GM20431 (cell line): Measurements from ENCODE around the gene MLPH.

Experiments
- in situ Hi-C: fragments of 300-500 bp; cut with MseI, MboI; formaldehyde crosslinking; loops from one replicate; pipeline ENCODE4 v1.15.0; 2020; ENCODE audit warnings: low sequenced_read_pairs; ENCODE audit not compliant: unreplicated experiment

The MLPH gene

GRCh38 chr2:237492137-237492890 is 5.3 kb downstream of the MLPH start:
- in situ Hi-C loops = no loop called here

DNA sequence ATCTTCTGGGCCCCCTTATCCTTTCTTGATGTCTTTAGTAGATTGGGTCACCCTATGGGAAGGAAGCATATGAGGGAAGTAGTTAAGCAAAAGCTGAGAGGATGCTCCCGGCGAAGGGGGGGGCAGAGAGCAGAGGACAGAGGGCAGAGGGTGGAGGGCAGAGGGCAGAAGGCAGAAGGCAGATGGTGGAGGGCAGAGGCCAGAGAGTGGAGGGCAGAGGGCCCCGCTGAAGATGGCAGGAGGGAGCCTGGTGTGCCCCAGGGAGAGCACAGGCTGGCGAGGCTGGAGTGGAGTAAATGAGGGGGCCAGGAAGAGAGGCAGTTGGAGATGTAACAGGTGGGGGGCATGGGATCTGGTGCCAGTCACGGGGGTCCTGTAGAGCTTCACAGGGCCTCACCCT is 7.0 kb downstream of the MLPH start:
- in situ Hi-C loops = no loop called here

DNA sequence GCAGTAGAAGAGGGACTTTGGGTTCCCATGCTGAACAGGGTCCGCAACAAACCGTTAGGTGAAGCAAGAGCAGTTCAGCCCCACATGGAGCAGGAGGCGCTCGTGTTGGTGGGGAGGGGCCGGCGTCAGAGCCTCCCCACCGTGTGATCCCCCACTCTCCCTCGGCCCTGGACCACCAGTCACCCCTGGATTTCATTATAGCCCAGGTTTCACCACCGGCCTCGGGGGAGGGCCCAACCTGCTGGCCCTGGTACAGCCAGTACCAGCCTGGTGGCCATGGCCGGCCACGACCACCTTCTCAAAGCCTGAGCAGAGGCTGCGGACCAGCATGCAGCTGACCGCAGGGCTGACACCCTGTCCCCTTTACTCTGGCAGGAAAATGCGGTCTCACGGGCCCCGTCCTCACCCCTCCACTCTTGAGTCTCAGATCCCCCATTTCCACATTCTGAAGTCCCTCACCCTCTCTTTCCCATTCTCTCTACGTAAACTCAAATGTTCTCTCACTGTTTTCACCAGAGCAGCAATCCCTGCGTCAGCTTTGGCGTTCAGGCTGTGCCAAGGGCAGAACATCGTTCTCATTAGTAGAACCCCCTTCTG is 8.6 kb downstream of the MLPH start:
- in situ Hi-C loops = no loop called here

DNA sequence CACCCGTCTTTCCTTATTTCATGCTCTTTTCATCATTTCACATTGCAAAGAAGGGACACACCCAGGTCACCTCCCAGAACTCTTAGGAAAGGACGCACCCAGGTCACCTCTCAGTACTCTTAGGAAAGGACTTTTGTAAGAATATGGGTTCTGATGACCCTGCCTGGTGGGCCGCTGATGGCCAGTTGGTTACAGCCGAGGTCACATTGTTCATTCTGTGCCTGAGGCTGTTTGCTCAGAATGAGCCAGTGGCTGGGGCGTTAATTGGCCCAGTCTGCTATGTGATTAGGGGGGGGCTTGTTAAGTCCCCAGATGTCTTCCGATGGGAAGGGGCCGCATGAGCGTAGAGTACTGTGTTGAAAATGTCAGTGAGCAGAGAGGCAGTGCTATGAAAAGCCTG is 9.4 kb downstream of the MLPH start:
- in situ Hi-C loops = no loop called here

DNA sequence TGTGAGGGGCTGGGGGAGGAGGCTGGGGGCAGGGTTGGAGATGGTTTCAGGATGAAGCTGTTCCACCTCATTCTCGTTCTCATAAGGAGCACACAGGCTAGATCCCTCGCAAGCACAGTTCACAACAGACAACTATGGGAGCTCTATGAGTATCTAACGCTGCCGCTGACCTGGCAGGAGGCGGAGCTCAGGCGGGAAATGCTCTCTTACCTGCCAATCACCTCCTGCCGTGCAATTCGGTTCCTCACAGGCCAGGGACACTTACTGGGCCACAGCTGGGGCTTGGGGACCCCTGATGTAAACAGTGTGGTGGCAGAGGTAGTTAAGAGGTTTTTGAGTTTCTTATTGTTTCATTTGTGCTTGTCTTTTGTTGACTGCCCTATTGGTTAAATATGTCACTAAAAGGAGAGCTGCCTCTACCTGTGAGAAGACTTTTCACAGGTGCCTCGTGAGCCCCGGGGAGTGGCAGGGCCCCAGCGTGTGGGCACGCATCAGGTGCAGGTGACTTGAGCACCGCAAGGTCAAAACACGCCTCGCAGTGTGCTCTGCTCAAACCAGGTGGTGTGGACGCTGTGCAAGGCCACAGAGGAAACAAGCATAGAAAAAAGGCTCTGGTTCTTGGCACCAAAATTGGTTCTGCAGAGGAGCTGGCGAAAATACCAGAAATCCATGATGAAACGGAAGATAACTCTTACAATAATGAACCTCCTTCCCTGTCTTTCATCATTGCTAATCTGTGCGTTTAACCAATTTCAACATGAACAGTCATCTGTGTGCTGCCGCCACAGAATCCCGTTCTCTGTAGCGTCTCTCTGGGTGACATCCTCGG is 10.2 kb downstream of the MLPH start:
- in situ Hi-C loops = no loop called here

- in situ Hi-C loops = no loop called here
These were observed 10.8 kb downstream of the MLPH start for GRCh38 chr2:237497838-237498186.

GRCh38 chr2:237498341-237498740 is 11.3 kb downstream of the MLPH start:
- in situ Hi-C loops = no loop called here

GRCh38 chr2:237500681-237501424 is 13.8 kb downstream of the MLPH start:
- in situ Hi-C loops = no loop called here

DNA sequence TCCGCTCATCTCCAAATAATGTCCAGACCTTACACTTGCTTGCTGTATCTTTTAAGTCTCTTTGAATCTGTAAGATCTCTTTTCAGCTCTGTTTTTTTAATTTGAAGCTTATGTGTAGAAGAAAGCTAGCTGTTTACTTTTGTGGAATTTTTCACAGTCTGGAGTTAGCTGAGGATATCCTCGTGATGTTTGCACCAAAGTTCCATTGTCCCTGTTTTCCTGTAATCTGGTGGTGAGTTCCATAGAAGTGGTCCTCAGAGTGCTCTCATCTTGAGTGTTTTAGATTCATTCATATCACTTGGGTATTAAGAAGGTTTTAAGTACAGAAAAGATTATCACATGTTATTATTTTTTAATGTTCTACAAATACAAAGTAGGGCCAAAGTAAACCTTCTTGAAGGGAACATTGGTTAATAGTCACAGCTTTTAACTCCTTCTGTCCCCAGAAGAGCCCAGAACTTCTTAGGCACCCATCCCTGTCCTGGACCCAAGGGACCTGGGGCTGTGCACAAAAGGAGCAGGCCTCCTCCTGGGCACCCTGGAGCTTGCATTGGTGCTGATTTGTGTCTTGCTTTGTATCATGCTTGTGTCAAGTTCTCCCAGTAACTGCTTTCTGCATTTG is 15.0 kb downstream of the MLPH start:
- in situ Hi-C loops = no loop called here

DNA sequence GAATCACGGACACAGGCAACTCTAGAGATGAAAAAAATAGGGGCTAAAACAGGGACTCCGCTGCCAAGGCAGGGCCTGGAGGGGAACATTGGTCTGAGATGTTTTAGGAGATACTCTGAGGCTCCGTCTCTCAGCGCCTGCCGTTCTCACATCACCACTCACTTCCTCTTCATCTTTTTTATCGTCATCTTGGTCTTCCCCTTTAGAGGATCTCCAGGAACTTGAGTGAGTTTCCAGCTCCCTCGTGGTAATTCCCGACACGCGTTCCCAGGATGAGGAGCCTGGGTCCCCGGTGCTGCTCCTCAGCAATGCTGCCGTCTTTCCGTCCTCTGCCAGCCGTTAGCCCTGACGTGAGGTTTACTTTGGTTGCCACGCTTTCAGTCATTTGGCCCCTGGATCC is 16.1 kb downstream of the MLPH start:
- in situ Hi-C loops = no loop called here

- in situ Hi-C loops = no loop called here
These were observed 18.3 kb downstream of the MLPH start for GRCh38 chr2:237505188-237505939.

DNA sequence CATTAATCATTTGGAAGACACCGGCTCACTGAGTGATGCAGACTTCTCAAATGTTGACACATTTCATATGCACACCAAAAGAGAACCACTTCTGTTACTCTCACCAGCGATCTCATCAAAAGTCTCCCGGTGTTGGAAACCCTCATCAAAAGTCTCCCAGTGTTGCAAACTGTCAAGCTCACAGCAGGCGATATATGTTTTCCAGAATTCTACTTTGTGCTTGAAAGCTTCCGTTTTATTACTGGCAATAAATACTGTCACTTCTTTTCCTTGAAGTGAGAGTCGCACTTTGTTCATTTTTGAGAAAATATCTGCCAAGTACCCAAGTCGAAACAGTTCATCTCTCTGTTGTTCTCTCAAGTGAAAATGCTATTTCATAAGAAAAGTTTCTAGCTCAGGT is 20.5 kb downstream of the MLPH start:
- in situ Hi-C loops = no loop called here

GRCh38 chr2:237508361-237508760 is 21.3 kb downstream of the MLPH start:
- in situ Hi-C loops = no loop called here

DNA sequence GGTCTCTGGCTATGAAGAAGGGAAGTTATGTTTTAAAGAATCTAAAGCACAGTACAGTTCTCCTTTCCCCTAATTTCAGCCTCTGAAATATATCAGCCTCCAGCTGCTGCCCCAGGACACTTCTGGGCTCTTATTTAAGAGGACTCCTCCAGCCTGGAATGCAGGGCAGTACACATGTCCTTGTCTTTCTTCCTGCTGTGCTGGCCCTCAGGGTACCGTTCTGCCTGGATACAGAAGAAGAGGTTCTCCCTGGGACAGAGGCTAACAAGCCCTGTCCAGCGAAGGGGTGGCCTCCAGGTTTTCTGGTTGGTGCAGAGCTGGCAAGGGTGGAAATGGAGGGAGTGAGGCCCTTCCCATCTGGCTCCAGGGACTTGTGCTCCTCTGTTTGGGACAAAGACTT is 22.1 kb downstream of the MLPH start:
- in situ Hi-C loops = no loop called here

GRCh38 chr2:237509905-237510304 is 22.9 kb downstream of the MLPH start:
- in situ Hi-C loops = loop anchor here (5.0 kb wide), 1 partner anchor 52 kb away; no protein-coding TSS in a partner anchor

- in situ Hi-C loops = loop anchor here (5.0 kb wide), 1 partner anchor 52 kb away; no protein-coding TSS in a partner anchor
These were observed 23.6 kb downstream of the MLPH start for GRCh38 chr2:237510502-237511217.

DNA sequence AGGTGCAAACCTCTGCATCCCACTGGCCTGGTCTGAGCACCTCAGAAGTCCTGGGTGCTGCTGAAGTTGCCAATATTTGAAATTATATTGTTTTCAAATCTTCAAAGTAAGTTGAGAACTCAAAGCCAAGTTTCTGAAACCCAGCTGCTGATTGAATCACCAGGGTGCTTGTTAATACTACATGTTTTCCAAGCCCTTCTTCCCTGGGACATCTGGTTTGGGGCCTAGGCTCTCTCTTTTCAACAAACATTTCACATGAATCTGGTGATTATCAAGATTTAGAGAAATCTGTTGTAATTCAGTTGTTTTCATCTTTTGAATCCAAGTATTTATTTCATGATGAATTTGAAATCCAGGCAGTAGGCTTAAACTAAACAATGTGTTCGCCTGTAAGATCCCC is 24.4 kb downstream of the MLPH start:
- in situ Hi-C loops = loop anchor here (5.0 kb wide), 1 partner anchor 51 kb away; no protein-coding TSS in a partner anchor

DNA sequence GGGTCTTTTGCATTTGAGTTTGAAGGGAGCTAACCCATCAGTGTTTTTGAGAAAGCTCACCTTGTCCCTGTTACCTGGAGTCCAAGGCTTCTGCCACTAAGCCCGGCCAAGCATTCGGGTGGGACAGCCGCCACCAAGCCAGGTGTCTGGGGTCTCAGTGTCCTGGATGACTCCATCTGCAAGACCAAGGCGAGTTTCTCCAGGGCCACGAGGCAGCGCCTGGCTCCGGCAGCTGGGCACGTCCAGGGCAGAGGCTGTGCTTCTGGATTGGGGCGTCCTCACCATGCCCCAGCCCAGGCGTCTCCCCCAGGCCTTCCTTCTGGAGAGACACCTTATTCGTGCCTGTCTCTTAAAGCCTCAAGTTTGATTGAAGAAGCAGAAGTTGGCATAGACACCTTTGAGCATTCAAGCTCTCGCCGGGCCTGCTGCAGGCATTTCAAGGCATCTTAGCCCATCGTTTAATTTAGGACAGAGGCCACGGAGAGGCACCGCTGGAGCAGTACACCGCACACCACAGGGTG is 24.9 kb downstream of the MLPH start:
- in situ Hi-C loops = loop anchor here (5.0 kb wide), 1 partner anchor 50 kb away; no protein-coding TSS in a partner anchor
